Limb (tissue), 2 donors: Measurements from ENCODE around the gene ALS2.

Experiments
- DNase-seq, 2 donors: peaks; one replicate each; pipeline ENCODE4 v3.0.0-alpha.2; 2016; ENCODE audit errors: extremely low spot score in 2 of 2

ALS2 gene

DNA sequence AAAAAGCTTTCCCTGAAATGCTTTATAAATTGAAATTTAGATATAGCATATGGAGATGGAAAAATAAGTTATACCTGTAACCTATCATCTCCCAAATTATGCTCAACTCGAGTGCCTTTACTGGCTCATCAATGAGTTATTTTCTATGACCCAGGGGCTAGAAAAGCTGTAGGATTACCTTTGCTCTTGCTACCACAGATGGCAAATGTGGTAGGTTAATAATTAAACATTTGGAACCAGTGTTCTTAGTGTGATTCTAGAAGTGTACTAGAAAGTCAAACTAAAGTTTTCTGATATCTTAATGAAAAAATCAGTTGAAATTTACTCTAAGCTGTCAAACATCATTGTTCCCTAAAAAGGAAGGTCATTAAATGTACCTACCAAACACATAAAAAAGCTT lies 22.5 kb downstream of the ALS2 start:
- no peak for DNase-seq

DNA sequence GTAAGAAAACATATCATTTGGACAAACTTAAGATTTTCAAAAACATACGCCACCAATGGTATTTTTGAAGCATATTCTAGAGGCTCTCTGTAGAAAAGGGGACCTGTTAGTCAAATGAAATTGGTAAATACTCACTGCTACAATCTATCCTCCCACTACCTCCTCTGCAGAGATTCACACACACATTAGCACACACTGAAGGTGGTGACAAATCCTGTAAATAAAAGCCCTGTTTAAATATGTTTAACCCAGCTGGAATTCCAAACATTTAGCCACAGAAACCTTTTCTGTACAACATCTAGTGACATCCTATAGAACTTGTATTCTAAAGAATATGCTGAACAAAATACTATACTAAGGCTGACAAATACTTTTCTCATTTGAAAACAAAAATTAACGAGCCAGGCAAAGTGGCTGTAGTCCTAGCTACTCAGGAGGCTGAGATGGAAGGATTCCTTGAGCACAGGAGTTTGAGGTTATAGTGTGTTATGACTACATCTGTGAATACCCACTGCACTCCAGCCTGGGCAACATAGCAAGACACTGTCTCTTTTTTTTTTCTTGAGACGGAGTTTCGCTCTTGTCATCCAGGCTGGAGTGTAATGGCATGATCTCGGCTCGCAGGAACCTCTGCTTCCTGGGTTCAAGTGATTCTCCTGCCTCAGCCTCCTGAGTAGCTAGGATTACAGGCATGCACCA lies 25.9 kb downstream of the ALS2 start:
- no peak for DNase-seq

DNA sequence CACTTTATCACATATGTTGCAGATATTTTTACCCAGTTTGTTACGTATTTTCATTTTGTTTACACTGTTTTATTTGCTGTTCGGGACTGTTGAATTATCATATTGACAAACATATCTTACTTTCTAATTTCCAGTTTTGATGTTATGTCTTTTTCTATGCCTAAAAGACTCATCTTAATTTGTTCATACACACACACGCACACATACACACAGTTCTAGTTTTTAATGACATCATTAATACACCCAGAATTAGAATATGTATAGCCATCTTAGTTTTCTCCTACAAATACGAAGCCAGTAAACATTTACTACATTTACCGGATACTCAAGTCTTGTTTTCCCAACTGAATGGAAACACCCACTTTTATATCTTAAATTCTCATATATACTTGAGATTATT lies 29.2 kb downstream of the ALS2 start:
- DNase-seq: no peak

DNA sequence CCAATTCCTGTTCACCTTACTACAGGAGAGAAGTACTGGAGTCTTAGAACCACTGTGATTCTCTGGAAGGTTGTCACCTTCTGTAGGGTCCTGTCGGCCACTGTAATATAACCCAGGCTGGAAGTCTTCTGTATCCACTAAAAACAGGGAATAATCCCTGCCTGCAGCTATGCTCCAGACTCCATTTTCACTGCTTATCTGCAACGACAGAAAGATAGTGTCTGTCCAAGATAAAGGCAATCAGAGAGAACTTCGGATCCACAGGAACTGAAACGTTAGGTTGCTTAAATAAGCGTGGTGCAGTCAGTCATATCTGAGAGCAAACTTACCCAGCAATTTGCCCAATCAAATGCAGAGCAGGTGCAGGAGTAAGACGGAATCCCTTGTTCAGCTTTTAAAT lies 34.2 kb downstream of the ALS2 start:
- DNase-seq: no peak

DNA sequence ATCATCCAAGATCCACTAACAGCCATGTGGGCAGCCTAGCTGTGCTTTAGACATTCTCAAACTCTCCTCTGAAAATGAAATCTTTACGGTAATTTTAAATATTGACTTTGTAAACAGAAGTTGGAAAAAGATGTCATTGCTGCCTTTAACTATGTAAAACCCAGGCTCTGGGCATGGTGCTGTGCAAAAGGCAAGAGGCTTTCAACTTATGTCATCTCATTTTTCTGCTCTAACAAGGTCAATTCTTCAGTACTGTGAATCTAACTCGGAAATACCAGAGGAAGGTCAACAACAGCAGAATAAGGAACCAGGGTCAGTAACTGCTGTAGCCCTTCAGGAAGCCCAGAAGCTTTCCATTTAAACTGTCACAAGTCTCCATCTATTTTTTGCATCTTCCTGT lies 45.2 kb downstream of the ALS2 start:
- DNase-seq: no peak

DNA sequence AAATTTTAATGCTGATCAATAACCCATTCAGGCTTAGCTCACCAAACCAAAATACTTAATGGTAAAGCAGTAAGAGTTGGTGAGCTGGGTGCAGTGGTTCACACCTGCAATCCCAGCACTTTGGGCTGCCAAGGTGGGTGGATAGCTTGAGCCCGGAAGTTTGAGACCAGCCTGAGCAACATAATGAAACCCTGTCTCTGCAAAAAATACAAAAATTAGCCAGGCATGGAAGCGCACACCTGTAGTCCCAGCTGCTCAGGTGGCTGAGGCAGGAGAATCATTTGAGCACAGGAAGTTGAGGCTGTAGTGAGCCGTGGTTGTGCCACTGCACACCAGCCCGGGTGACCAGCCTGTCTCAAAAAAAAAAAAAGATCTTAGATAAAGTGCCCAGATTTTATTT lies 46.6 kb downstream of the ALS2 start:
- DNase-seq: no peak

DNA sequence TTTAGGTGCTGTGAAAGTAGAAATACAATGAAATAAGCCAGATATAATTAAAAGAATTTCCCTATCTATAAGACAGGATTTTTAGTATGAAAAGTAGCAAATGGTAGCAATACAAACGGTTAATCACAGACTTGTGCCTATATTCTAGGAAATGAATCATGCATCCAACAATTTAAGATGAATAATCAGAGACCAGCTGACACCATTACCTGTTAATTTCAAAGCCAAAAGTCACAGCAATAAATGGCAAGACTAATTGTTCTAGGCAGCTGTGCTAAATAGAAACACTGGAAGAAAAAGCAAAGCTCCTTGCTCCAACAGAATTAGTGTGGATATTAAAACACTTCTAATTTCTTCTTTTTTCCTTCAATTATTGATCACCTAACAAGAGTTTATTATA lies 47.2 kb downstream of the ALS2 start:
- no peak for DNase-seq

DNA sequence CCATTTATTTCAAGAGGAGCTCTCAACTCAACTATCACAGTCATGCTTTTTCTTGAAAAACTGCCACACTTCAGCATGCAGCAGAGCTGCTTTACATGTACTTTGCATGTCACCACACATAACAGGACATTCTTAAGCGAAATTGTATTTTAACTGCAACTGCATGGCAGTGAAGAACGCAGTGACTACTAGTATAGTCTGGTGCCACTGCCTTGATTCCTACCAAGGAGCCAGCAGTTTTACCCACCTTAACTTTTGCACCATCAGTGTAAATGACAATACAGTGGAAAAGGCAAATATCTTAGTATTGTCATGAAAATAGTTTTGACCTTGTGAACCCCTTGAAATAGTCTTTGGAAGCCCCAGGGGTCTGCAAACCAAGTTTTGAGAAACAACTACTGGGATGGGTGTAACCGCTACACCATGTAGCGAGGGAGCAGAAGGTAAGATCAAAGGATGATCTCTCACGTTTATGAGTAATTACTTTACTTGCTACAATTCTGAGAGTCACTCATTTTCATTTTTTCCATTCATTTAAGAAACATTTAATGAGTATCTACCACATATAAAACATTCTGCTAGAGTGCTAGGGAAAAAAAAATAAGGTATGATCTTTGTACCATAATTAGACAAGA lies 50.0 kb downstream of the ALS2 start:
- no peak for DNase-seq

DNA sequence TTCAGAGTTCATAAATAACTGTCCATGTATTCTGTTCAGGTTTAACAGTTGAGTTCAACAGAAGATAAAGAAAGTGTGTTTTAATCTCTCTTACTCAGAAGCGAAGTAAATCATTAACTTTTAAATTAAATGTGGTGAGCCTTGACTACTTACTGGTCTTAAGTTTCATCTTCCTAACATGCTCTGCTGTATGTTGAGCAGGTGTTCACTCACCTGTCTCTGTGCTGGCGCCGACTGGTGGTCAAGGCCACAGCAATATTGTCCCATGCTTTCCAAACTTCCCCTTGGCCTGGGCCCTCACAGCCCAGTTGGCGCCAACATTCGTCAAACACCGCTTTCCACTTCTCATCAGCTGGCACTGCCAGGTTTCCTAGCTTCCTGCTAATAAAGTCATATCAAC lies 65.3 kb downstream of the ALS2 start:
- no peak for DNase-seq

DNA sequence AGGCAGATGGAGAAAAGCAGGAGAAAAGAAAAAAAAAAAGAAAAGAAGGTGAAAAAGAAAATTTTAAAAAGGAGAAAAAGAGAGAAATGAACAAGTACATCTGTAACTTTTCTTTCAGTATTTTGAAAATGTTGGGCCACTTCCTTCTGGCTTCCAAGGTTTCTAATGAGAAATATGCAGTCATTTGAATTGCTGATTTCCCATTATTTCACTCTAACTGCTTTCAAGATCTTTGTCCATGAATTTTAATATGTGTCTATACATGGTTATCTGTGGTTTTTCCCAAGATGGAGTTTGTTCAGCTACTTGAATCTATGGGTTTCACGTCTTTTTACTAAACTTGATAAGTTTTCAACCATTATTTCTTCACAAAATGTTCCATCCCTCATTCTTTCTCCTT lies 68.0 kb downstream of the ALS2 start:
- DNase-seq: no peak

DNA sequence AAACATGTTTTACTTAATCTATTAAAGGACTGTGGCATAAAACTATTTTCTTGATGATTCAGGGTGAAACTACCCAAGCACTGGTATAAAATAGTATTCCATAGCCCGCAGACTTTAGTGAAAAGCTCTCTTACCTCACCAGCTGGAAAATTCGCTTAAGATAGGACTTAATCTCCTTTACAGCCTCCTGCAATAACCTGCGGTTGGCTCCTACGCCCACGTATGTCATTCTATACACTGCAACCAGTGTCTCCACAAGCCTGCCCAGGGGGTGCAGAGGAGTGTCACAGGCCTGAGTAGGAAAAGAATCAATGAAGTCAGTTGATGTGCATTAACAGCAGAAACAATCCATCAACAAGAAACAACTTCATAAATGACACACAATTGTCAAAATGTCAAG lies 71.0 kb downstream of the ALS2 start:
- no peak for DNase-seq

DNA sequence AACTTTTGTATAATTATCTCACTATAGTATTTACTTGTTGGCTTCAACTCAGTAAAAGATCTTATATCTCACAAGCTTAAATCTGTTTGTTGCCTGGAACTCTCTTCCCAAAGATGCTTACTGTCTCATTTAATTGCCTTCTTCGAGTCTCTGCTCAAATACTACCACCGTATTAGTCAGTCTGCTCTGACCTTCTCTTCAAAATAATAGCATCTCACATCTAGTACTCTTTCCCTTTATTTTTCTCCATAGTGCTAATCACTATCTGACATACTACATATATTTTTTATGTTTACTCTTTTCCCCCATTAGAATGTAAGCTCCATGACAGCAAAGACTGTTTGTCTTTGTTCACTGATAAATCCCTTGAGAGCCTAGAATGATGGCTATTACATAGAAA lies 71.7 kb downstream of the ALS2 start:
- DNase-seq: no peak

DNA sequence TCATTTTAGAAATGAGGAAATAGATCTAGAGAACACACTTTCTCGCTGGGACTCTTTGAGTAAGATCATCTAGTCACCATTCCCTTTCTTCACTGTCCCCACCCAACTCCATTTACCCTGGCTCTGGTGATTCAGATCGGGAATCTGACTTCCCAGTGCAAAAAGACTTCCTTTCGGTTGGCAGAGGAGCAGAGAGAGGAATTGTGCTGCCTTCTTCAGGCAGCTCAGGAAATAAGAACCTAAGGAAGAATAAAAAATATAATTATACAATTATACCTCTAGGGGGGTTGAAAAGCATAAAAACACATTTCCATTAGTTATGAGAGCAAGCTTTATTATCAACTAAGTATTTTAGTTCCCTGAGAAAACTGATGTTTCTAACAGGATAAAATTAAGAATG lies 73.0 kb downstream of the ALS2 start:
- no peak for DNase-seq

DNA sequence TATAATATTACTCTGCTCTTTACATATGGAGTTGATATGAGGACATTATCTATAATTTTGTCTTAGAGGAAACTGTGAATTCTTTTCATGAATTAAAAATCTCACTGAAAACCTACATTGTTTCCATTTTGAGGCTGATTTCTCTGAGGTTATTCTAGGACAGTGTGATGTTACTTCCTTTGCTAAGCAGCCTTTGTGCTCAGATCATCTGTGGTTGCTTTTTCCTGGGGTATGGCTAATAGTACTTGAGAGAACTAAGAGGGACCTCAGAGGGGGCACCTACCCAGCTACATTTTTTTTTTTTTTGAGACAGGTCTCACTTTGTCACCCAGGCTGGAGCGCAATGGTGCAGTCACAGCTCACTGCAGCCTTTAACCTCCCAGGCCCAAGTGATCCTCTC lies 73.6 kb downstream of the ALS2 start:
- DNase-seq: no peak

DNA sequence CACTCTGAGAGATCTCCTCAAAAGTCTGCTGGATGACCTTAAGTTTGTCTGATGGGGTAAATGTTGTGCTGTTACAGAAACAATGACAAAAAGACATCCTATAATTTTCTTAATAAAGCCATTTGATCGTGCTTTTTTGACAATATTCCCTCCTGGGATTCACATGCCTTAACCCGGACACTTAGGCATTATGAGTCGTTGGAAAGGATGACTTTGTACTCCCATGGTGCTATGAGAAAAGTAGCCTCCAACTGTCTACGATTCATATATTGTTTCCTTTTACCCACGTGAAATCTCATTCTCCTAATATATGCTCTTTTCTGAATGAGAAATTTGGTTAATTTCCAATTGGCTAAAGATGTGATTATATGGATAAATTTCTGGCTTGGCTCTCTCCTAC lies 76.2 kb downstream of the ALS2 start:
- no peak for DNase-seq

DNA sequence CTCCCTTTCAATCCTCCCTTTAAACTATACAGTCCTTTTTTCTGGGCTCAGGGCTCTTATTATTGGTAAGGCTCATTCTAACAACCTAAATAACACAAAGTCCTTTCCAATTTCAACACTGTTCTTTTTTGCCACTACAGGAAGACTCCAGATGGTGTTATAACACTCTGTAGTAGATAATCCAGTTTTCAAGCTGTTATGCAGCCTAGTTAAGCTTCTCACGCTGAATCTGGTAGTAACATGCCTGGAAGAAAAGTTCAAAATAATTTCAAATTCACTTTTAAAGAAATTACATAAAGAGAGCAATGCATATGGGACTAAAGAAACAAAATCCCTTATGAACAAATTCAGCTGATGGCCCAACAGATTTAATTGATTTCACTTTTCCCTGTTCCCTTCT lies 79.1 kb downstream of the ALS2 start:
- DNase-seq: no peak

DNA sequence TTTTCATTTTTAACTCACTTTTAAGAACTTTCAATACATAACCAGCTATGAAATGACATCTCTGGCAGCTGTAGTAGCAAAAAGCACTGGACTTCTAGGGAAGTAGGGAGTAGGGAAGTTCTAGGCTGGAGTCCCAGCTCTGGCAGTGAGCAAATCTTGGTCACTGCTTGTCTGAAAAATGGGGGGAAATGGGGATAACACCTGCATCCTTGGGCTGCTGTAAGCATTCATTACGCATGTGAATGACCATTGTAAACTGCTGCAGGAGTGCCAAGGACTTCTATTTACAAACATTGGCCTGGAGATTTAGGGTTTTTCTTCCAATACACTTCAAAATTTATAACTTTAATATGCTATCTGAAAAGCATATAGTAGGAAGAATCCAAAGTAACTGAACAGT lies 81.3 kb downstream of the ALS2 start:
- DNase-seq: no peak

DNA sequence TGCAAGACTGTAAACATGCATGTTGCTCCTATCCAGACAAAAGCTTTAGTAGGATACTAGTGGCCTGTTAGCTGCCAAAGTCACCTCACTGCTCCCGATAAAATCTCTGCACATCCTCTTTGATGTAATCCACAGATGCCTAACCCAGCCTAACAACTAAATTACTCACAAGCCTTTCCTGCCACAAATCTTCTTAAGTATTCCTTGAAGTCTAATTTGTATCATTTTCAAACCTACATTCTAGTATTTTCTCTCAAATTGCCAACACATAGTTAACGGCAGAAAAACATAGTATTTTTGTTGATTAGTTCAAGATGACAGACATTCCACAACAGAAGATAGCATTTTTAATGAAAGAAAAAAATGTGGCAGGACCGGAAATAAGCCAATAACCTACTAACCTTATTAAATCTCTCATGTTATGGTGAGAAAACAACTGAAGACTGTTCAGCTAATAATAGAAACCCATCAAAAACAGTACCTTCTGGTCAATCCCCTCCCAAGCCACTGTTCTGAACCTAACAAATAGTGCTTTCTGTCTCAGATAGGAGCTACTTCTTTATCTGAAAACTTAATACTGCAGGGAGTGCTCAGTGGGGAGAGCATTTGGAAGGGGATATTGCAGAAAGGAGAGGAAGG lies 82.0 kb downstream of the ALS2 start, which contains the start of gene MPP4:
MPP4 (minus strand) TSS at position 57 of the 639 bp plus-strand sequence. CDS start 4,690 bp downstream, outside the sequence.
- DNase-seq: no peak

DNA sequence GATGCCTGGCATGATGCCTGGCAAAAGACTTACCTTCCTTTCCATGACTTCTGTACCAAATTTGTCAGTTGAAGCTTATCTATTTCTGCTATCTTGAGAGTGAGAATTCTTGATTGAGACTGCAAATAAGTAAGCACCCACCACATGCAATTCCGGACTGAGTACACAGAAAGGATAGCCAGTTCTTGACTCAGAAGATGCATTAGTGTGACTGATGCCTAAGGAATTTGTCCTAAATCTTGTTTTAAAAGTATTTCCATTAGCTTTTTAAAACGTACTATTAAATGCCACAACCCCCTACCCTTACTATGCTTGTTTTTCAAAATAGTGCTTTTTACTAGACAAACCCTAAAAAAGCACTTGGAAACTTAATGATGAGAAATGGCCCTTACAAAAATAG lies 82.8 kb downstream of the ALS2 start:
- DNase-seq: no peak

DNA sequence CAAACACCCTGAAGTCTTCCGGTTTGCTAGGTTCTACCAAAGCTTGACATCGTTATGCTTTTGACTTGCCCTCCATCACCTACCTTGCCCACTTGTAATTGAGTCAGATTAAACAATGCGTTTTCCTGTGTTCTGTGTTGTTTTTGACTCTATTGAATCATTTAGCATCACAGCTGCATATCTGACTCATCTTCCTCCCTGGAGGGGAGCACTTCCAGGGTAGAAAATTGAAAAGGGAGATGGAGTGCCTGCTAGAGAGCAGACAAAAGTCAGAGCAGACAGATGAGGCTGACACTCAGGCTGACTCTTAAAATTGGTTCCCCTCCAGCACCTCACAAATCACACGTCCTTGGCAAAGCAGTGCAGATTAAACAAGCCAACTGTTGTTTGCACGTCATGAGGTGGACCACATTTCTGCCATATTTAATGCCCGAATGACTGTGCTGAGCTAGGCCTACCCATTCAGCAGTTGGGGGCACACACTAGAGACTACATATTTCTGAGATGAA lies 84.5 kb downstream of the ALS2 start:
- DNase-seq: no peak

DNA sequence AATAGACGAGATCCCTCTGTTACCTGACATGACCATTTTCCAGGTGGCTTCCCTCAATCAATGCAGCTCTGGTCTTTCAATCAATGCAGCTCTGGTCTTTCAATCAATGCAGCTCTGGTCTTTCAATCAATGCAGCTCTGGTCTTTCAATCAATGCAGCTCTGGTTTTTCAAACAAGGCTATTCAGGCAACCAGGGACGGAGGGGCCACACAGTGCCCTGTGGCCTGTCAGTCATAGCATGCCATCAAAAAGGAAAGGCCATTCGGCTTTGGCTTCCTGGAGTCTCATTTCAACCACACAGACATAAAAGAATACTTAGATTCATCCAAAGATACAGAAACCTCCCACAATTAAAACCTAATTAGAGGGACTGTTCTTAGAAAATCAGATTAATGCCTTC lies 95.6 kb downstream of the ALS2 start:
- no peak for DNase-seq

DNA sequence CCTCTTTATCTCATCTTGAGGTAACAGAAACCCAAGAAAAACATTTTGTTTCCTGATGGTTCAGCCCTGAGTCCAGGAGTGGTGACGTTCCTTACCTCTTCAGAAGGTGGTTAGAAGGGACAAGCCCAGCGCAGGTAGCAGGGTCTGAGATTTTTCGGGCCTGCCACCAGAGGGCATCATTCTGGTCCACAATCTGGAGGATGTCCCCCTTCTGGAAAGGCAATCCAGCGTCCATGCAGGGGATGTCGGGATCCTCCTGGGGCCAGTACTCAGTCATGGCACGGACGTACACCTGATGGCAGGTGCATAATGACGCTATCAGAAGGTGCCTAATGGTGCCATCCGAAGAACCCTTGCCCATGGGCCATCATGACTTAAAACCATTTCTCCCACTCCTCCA lies 100.0 kb downstream of the ALS2 start:
- no peak for DNase-seq

DNA sequence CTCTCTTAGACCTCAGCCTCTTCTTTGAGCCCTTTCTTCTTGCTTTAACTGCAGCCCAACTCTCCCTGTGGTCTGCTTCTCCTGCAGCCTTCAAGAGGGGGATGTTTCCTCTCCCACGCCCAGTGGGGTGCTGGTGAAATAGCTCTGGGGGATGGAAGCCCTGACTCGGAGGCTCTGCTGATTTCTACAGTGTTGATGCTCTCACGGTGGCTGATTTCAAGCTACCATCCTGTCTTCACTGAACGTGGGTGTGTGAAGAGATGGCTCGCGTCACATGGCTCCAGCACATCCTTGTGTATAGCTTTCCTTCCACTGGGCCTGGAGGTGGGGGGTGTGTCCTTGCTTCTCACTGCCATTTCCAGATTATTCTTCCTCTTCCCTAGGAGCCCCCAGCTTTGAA lies 102.3 kb downstream of the ALS2 start:
- DNase-seq: no peak
